Left renal pelvis (tissue), 4 donors: ENCODE measurements around the gene MTTP. TPM values are rescaled to one million over a fixed set of nuclear protein-coding genes. Genes with fewer than 3 reads are reported as not detected.

Experiments used
- DNase-seq, 4 donors: peaks; one replicate each; pipeline ENCODE4 v3.0.0-alpha.2; 2013; ENCODE audit warnings: low read depth in 4 of 4, low spot score in 3 of 4
- polyA plus RNA-seq, 4 donors: library from polyadenylated mRNA; unstranded; fragments of 120-200 nt; gene quantifications; one replicate each; pipeline ENCODE4 v1.2.1, GENCODE V29; 2013; ENCODE audit not compliant: insufficient read length in 4 of 4

The MTTP gene
- polyA plus RNA-seq, 4 donors, result 0.98 to 11.7 (median 8.1) TPM

DNA sequence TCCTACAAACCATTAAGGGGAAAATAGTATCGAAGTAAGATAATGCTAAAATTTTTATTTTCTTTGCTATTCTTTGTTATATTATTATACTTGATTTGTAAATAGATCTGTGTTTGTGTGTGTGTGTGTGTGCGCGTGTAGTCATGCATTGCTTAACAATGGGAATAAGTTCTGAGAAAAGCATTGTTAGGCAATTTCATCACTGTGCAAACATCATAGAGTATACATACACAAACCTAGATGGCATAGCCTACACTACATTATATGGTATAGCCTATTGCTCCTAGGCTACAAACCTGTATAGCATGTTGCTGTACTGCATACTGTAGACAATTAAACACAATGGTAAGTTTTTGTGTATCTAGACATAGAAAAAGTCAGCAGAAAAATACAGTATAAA, 17.1 kb downstream of the MTTP start:
- no peak for DNase-seq

DNA sequence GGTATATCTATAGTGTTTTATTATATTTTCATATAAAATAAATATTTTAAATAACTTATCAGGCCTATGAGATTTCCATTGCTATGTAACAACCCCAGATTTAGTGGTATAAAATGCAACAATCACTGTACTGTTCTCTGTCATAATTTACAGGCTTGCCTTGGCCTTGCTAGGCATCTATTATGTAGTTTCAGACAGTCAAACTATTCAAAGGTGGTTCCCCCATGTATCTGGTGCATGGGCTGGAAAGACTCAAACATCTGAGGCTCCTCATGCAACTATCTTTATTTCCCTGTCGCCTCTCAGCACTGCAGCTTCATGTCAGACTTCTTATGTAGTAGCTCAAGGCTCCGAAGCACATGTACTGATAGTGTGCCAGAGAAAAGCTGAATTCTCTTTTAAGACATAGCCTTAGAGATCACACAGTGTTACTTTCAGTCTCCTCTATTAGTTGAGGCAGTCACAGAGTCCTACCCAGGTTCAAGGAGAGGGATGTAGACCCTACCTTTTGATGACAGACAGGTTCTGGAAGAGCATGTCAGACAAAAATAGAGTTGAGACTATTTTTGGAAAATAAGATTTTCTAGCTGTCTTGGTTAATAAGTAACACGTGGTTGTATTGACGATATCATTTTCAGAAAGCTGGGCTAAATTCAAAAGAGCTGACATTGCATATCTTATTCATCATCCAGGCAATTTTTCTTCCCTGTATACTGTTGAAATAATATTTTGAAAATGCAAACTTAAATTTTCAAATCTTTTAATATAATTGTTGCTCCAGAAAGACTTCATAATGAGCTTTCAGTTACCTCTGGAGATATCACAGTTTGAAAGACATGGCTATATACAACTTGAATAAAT, 19.4 kb downstream of the MTTP start:
- no peak for DNase-seq

DNA sequence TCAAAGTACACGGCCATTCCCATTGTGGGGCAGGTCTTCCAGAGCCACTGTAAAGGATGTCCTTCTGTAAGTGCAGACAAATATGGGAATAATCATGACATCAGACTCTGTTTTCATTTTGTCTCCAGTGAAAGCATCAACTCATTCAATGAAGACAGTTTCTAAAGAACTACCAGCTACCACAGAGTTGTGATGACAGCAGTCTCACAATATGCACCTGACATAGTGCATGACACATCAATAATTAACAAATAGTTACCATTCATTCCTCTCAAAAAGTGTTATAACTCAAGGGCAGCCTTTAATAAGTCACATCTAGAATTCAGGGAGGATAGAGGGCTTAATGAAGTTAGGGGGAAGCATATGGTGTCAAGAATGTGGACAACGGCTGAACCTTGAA, 20.2 kb downstream of the MTTP start:
- DNase-seq, result no peak

GRCh38 chr4:99606716-99607115, 32.1 kb downstream of the MTTP start:
- DNase-seq, result no peak

GRCh38 chr4:99608417-99608816, 33.8 kb downstream of the MTTP start:
- DNase-seq, result no peak

GRCh38 chr4:99610605-99611175, 36.1 kb downstream of the MTTP start:
- no peak for DNase-seq

GRCh38 chr4:99612281-99612680, 37.7 kb downstream of the MTTP start:
- no peak for DNase-seq

DNA sequence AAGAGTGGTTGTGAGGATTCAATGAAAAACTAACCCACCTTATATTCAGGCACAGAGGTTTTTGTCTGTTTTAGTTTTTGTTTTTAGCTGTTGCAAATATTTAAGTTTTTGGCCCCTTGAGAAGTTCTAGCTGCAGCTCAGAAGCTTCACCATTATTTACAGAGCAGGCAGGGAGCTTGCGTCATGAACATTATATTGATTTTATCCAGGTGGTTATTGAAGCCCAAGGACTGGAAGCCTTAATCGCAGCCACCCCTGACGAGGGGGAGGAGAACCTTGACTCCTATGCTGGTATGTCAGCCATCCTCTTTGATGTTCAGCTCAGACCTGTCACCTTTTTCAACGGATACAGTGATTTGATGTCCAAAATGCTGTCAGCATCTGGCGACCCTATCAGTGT, 38.1 kb downstream of the MTTP start:
- no peak for DNase-seq

GRCh38 chr4:99614491-99614890, 39.9 kb downstream of the MTTP start:
- DNase-seq, result no peak

DNA sequence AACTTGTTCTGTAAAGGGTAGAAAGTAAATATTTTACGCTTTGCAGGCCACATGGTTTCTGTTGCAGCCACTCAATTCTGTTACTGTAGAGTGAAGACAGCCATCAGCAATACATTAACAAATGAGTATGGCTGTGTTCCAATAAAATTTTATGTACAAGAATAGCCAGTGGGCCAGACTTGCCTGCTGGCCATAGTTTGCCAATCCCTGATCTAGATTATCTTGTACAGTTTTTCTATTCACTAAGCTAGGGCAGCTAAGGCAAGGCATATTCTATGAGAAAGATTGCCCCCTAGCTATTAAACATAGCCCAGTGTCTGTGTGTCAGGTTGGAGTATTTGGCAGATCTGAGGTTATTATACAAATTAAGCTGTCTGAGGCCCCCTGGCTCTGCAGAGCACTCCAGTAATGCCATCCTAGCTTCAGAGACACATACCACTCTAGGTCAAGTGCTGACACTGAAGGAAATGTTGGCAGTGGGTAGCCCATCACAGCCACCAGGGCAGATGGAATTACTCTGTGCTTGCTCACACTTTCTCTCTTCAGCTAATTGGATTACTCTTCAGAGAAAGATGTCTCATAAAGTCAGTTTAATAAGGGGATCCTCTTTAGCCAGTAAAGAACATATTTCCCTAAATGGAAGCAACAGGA, 40.7 kb downstream of the MTTP start:
- no peak for DNase-seq

DNA sequence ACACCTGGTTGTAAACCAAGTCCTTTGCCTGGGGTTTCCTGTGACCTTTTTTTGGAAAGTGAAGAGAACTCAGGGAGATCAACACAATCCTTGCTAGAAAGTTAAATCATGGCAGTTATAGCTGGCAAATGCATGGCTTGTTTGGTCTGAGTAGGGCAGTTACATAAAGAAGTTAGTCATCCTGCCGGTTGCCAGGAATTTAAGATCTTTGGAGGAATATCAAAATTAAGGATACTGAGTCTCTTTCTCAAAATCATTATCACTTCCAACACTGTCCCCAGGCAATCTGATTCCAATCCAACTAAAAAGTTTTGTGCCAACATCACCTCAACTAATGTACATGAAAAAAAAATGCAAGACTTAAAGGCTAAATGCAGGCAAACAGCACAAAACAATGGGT, 42.8 kb downstream of the MTTP start:
- no peak for DNase-seq

DNA sequence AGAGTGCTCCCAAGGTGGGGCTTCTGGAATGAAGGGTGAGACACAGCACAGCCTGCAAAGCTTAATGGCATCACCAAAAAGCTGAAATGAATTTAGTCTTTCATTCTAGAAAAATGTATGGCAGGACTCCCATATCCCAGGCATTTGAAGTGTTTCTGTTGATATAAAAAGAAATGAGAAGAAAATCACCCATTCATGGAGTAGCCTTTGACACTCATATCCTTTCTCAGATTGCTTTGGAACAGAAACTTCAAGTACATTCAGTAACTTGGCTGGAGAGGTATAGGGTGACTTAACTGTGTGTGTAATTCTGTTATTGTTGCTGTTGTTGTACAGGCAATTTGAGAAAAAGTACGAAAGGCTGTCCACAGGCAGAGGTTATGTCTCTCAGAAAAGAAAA, 47.7 kb downstream of the MTTP start:
- no peak for DNase-seq

DNA sequence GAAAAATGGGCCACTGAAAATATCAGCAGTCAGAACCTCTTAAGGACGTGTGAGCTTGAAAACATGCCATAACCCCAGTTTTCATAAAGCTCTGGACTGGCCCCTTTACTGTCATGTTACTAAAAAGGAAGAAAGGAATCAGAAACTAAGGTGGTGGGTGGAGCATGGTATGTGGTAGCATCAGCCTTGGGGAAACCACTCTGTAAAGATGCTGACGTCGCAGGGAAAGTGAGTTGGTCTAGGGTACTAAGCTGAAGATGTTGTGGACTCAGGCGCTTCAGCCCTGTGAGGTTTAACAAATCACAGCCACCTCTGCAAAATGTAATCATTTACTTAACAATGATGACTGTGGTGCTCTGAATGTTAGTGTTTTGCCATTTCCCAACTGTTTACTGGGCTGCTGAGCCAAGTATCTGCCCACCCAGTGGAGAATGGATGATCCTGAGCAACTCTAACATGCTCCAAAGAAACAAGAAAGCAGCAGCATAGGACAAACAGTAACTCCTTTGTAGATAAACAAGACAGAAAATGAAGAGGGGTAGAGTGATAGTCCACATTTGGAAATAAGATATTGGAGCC, 49.6 kb downstream of the MTTP start:
- DNase-seq, result no peak

- DNase-seq, result no peak
Observed at GRCh38 chr4:99625369-99625768, 50.7 kb downstream of the MTTP start.

- no peak for DNase-seq
Observed at GRCh38 chr4:99628040-99628439, 53.4 kb downstream of the MTTP start.

GRCh38 chr4:99629962-99630554, 55.4 kb downstream of the MTTP start:
- DNase-seq, result no peak

GRCh38 chr4:99630857-99631360, 56.3 kb downstream of the MTTP start:
- no peak for DNase-seq

DNA sequence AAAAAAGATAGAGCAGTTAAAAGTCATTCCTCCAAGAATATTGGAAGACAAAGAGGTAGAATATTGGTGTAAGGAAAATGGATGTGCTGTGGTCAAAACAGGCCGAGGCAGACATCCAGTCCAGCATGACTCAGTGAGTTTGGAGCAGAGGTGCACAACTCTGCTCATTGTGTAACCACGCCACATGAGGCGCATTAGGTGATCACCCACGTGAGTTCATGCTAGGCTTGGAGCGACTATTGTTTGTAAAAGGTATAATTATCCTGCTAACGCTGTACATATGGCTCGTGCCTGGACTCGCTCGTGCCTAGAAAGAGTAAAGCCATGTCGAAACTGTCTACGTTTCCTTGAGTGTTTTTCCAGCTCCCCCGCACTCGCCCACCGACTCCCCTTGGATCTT, 59.1 kb downstream of the MTTP start:
- no peak for DNase-seq

DNA sequence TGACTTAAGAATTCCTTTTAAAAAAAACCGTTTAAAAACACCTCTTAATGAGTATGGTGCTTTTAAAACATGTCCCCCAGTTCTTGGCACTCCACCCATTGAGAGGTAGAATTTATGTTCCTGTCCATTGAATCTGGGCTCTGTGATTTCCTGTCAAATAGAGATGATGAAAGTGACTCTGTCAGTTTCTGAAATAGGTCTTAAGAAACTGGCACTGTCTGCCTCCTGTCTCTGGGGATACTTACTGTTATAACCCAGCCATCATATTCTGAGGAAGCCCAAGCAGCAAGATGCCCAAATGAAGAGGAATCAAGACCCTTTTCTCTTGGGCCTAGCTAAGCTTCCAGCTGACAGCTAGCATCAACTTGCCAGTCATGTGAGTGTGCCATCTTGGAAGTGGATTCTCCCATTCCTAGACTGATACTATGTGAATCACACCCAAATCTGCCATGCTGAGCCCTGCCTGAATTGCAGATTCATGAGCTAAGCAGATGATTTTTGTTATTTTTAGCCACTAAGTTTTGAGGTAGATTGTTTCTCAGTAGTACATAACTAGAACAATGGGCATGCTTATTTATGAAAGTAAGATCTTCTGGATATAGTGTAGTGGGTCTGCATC, 60.2 kb downstream of the MTTP start:
- no peak for DNase-seq

DNA sequence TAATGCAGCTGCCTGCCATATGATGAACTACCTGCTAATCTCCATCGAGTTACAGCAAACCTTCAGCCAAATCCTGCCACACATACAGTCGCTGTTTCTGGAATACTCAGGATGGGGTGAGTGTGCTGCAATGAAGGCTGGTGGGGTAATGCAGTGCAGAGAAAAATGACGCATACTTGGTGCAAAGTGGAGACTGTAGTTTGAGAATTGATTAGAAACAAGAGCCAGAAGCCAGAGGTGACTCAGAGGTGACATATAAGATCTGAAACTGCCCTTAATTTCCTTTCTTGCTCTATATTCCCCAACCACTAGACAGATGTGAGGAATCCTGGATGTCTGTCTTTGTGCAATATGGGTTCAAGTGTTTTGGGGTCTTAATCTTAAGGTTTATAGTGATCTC, 61.0 kb downstream of the MTTP start:
- no peak for DNase-seq

- no peak for DNase-seq
Observed at GRCh38 chr4:99636422-99636821, 61.8 kb downstream of the MTTP start.
